Keratinocyte (primary cell): Measurements from ENCODE around the gene VPS37B. TPM values are rescaled to one million over a fixed set of nuclear protein-coding genes. Genes with fewer than 3 reads are reported as not detected.

Experiments used
- DNase-seq: peaks from one replicate; pipeline ENCODE4 v3.0.0-alpha.2; 2011; ENCODE audit warnings: low read depth, missing footprints, low spot score
- FAIRE-seq: peaks from 2 replicates; lab custom pipeline; 2011; peaks lifted over from hg19 to GRCh38; lab: Jason Lieb, UNC
- H2AFZ ChIP-seq: 2 replicates; pipeline ENCODE4 v1.6.0; 2012; ENCODE audit warnings: low read length, control low read depth, inconsistent platforms; ENCODE audit not compliant: control insufficient read depth
- H3K27ac ChIP-seq: 2 replicates; pipeline ENCODE4 v1.5.1; 2011; ENCODE audit warnings: low read length; ENCODE audit not compliant: control insufficient read depth, insufficient read depth
- H3K27me3 ChIP-seq: 3 replicates; pipeline ENCODE4 v1.6.0; 2011; ENCODE audit warnings: low read length; ENCODE audit not compliant: control insufficient read depth, insufficient read depth; ENCODE audit errors: extremely low read depth
- H3K36me3 ChIP-seq, 2 experiments: 2 replicates in 1 of 2; 3 replicates in 1 of 2; pipeline ENCODE4 v1.5.1; 2011; ENCODE audit warnings: low read length in 2 of 2, mild to moderate bottlenecking in 1 of 2; ENCODE audit not compliant: control insufficient read depth in 2 of 2, insufficient read depth in 2 of 2; ENCODE audit errors: extremely low read depth in 1 of 2
- H3K4me1 ChIP-seq: 3 replicates; pipeline ENCODE4 v1.5.1; 2011; ENCODE audit warnings: low read length; ENCODE audit not compliant: control insufficient read depth, insufficient read depth; ENCODE audit errors: extremely low read depth
- H3K4me2 ChIP-seq: 3 replicates; pipeline ENCODE4 v1.6.0; 2011; ENCODE audit warnings: low read depth, low read length; ENCODE audit not compliant: control insufficient read depth, insufficient read depth; ENCODE audit errors: extremely low read depth
- H3K4me3 ChIP-seq, 3 experiments: fragments of 200-600 bp in 1 of 3; sonication (generic) in 1 of 3; 2 replicates in 2 of 3; 3 replicates in 1 of 3; pipeline ENCODE4 v1.5.1; 2011 to 2016; ENCODE audit warnings: low read length in 3 of 3, mild to moderate bottlenecking in 3 of 3, control low read depth in 2 of 3, inconsistent platforms in 1 of 3, low read depth in 1 of 3, mixed read lengths in 1 of 3, mixed run types in 1 of 3, moderate library complexity in 1 of 3; ENCODE audit not compliant: control insufficient read depth in 2 of 3, insufficient read depth in 2 of 3; ENCODE audit errors: extremely low read depth in 1 of 3
- H3K79me2 ChIP-seq: 2 replicates; pipeline ENCODE4 v1.6.0; 2012; ENCODE audit warnings: low read length; ENCODE audit not compliant: control insufficient read depth, insufficient read depth
- H3K9ac ChIP-seq: 3 replicates; pipeline ENCODE4 v1.6.0; 2011; ENCODE audit warnings: low read length; ENCODE audit not compliant: control insufficient read depth, insufficient read depth; ENCODE audit errors: extremely low read depth
- H3K9me1 ChIP-seq: 3 replicates; pipeline ENCODE4 v1.6.0; 2011; ENCODE audit warnings: low read length; ENCODE audit not compliant: control insufficient read depth, insufficient read depth; ENCODE audit errors: extremely low read depth
- H3K9me3 ChIP-seq: 2 replicates; pipeline ENCODE4 v1.5.1; 2012; ENCODE audit warnings: low read depth, low read length; ENCODE audit not compliant: control insufficient read depth
- H4K20me1 ChIP-seq: 3 replicates; pipeline ENCODE4 v1.6.0; 2011; ENCODE audit warnings: low read length; ENCODE audit not compliant: control insufficient read depth, insufficient read depth; ENCODE audit errors: extremely low read depth
- EZH2 ChIP-seq: IDR thresholded peaks from one replicate; pipeline ENCODE4 v1.6.1; 2012; ENCODE audit warnings: inconsistent platforms, mild to moderate bottlenecking, low read length, moderate library complexity
- dilution Hi-C: fragments of 300-500 bp; cut with MboI; formaldehyde crosslinking; loops from one replicate; pipeline ENCODE4 v1.7.0; 2020; ENCODE audit warnings: low sequenced_read_pairs; ENCODE audit not compliant: extremely low pct_ligation_motif_present
- polyA plus RNA-seq, 5 experiments: library from polyadenylated mRNA; depleted of rRNA in 3 of 5; stranded (reverse) in 3 of 5; stranded (forward) in 1 of 5; unstranded in 1 of 5; fragments of >200 nt; gene quantifications; 1 replicate in 1 of 5; 2 replicates in 3 of 5; 3 replicates in 1 of 5; pipeline versions ENCODE4 v1.2.1 to v1.2.3, GENCODE V29; 2011 to 2012; ENCODE audit warnings: missing spikeins in 2 of 5, low read depth in 1 of 5, low replicate concordance in 1 of 5
- TF ChIP-seq, protein P1 (sequence below), 3 experiments: IDR thresholded peaks in 1 of 3; conservative IDR thresholded peaks in 1 of 3; optimal IDR thresholded peaks in 1 of 3; 2 replicates in 2 of 3; 3 replicates in 1 of 3; pipeline versions ENCODE3 to v1.5.1; 2011; ENCODE audit warnings: low read length in 3 of 3, mild to moderate bottlenecking in 3 of 3, moderate library complexity in 2 of 3, control low read depth in 1 of 3, inconsistent platforms in 1 of 3; ENCODE audit not compliant: insufficient read depth in 2 of 3; ENCODE audit errors: extremely low read depth in 1 of 3

Gene VPS37B
- polyA plus RNA-seq, 1 donor (not counting 4 experiments of a cell fraction or from before 2014, with no cell fraction given): 34.1 TPM

DNA sequence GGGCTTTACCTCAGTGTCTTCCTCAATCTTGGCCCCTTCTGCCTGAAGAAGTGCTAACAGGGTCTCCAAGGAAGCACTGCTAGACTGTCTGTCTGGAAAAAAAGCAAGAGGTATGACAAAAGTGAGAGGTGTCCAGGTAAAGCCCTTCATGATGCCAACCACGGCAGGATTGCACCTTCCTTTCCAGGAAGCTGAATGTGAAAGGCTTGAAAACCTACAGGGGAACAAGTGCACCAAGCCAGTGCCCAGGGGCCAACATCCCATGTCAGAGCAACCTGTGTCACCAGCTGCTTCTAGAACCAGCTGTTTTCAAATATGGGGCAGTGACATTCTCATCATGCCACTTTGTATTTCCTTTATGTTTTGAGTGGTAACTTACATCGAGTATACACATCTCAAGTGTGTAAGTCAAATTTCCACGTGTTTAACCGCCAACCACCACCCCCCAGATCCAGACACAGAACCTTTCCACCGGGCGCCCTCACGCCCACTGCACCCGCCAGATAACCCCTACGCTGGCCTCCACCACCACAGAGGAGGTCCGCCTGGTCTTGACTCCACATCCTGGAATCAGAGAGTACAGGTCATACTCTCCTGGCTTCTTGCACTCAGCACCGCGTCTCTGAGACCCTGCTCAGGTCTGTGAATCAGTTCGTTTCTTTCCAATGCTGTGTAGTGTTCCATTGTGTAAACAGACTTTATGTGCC, 27.3 kb downstream of the VPS37B start:
- Histone ChIP-seq H3K4me3 (peak overlapping the region in 1 of 3 experiments; percentile 24), H3K9ac (peak overlapping the region; percentile 69), H3K9me3 (no peaks in the 10 kb centered on the region), H3K9me1 (no peaks in the 10 kb centered on the region), H3K4me2 (peak overlapping the region; percentile 47), H3K79me2 (peaks cover 72% of the 10 kb centered on the region), H3K36me3 (peaks cover 22 to 53% of the 10 kb centered on the region in 2 experiments), H3K4me1 (peaks cover 56% of the 10 kb centered on the region), H2AFZ (no peak overlapping the region), H3K27ac (peak overlapping the region; percentile 79), H4K20me1 (peaks cover 2% of the 10 kb centered on the region), H3K27me3 (no peaks in the 10 kb centered on the region)
- no peak for DNase-seq
- no peak for FAIRE-seq
- dilution Hi-C loops: no loop called here
- TF ChIP-seq EZH2: no peak
- TF ChIP-seq, protein P1, sequence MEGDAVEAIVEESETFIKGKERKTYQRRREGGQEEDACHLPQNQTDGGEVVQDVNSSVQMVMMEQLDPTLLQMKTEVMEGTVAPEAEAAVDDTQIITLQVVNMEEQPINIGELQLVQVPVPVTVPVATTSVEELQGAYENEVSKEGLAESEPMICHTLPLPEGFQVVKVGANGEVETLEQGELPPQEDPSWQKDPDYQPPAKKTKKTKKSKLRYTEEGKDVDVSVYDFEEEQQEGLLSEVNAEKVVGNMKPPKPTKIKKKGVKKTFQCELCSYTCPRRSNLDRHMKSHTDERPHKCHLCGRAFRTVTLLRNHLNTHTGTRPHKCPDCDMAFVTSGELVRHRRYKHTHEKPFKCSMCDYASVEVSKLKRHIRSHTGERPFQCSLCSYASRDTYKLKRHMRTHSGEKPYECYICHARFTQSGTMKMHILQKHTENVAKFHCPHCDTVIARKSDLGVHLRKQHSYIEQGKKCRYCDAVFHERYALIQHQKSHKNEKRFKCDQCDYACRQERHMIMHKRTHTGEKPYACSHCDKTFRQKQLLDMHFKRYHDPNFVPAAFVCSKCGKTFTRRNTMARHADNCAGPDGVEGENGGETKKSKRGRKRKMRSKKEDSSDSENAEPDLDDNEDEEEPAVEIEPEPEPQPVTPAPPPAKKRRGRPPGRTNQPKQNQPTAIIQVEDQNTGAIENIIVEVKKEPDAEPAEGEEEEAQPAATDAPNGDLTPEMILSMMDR (optimal IDR thresholded peaks at IDR 0.05 in 1 of 3, IDR thresholded peaks at IDR 0.05 in 1 of 3, conservative IDR thresholded peaks at IDR 0.05 in 1 of 3; ENCODE audit: extremely low read depth in 1 of 3, insufficient read depth in 2 of 3, low read length in 3 of 3): no peak

DNA sequence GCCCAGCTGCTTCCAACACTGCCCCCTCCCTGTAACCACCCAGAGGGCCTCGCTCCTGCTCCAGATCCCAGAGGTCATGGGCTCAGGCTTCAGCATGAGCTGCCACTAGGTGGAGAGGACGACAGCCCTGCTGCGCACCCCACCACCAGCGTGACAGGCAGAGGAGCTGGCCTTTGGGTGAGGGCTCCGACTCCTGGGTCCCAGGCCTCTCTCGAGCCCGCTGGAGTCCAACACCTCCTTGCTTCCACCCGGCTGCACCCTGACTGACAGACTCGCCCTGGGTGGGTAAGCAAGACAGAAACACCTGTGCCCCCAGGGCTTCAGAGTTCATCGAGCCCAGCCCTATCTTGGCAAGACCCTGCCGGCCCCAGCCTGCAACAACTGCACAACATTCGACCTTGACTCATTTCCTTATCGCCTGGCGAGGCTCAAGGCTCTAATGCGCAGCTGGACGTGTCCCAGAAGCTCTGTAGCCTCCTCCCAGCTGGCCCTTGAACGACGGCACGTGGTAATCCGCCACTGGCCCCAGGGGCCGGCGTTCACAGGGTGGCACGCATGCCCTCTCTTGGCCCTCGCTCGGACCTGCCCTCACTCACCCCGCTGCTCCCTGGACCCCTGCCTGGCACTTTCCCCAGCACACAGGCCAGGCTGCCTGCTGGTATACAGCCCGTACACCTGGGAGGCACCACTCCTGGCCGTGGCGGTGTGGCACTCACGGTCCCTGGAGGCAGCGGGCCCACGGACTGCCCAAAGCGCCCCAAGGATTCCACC, 28.0 kb downstream of the VPS37B start:
- no peak overlapping the region for H2AFZ ChIP-seq
- dilution Hi-C loops: no loop called here
- no peaks in the 10 kb centered on the region for H3K27me3 ChIP-seq
- H3K9me3 ChIP-seq: no peaks in the 10 kb centered on the region
- FAIRE-seq (peak; percentile 92), DNase-seq (peak; percentile 96)
- H3K9ac ChIP-seq: peak overlapping the region; percentile 69
- H3K9me1 ChIP-seq: no peaks in the 10 kb centered on the region
- no peak for TF ChIP-seq EZH2
- TF ChIP-seq, protein P1 (optimal IDR thresholded peaks at IDR 0.05 in 1 of 3, IDR thresholded peaks at IDR 0.05 in 1 of 3, conservative IDR thresholded peaks at IDR 0.05 in 1 of 3; ENCODE audit: extremely low read depth in 1 of 3, insufficient read depth in 2 of 3, low read length in 3 of 3): peak in 2 of 3 experiments; percentile 57 to 70
- peak overlapping the region; percentile 47 for H3K4me2 ChIP-seq
- H3K36me3 ChIP-seq: peaks cover 23 to 49% of the 10 kb centered on the region in 2 experiments
- H4K20me1 ChIP-seq: no peaks in the 10 kb centered on the region
- H3K4me3 ChIP-seq: peak overlapping the region in 1 of 3 experiments; percentile 24
- H3K79me2 ChIP-seq: peaks cover 64% of the 10 kb centered on the region
- H3K4me1 ChIP-seq: peaks cover 56% of the 10 kb centered on the region
- peak overlapping the region; percentile 79 for H3K27ac ChIP-seq
